Astrocyte of the spinal cord (primary cell): ENCODE measurements around the gene PCDHA6.
"Not testable (repeated sequence)": the region's sequence is repeated elsewhere in the genome, so short reads cannot be mapped to it uniquely, and the experiment has no call there.

Source experiments
- DNase-seq: peaks from one replicate; pipeline ENCODE4 v3.0.0; 2011; ENCODE audit warnings: low read depth, low spot score
- H3K4me3 ChIP-seq: 2 replicates; pipeline ENCODE4 v1.5.1; 2011; ENCODE audit warnings: low read depth, mild to moderate bottlenecking, low read length, moderate library complexity
- in situ Hi-C: cut with HindIII; loops from 2 replicates; pipeline ENCODE4 v1.10.0; 2017; ENCODE audit warnings: low sequenced_read_pairs
- TF ChIP-seq, protein P1 (sequence below): IDR thresholded peaks from 2 replicates; pipeline ENCODE4 v1.5.1; 2012; ENCODE audit warnings: low read depth, mild to moderate bottlenecking, low read length, inconsistent platforms

PCDHA6 gene

GRCh38 chr5:140802781-140803271 lies 24.9 kb upstream of the PCDHA6 start:
- DNase-seq = no peak
- in situ Hi-C loops = no loop called here
- TF ChIP-seq, protein P1, sequence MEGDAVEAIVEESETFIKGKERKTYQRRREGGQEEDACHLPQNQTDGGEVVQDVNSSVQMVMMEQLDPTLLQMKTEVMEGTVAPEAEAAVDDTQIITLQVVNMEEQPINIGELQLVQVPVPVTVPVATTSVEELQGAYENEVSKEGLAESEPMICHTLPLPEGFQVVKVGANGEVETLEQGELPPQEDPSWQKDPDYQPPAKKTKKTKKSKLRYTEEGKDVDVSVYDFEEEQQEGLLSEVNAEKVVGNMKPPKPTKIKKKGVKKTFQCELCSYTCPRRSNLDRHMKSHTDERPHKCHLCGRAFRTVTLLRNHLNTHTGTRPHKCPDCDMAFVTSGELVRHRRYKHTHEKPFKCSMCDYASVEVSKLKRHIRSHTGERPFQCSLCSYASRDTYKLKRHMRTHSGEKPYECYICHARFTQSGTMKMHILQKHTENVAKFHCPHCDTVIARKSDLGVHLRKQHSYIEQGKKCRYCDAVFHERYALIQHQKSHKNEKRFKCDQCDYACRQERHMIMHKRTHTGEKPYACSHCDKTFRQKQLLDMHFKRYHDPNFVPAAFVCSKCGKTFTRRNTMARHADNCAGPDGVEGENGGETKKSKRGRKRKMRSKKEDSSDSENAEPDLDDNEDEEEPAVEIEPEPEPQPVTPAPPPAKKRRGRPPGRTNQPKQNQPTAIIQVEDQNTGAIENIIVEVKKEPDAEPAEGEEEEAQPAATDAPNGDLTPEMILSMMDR = no peak
- H3K4me3 ChIP-seq = no peak overlapping the region

GRCh38 chr5:140806834-140807775 lies 20.7 kb upstream of the PCDHA6 start, which contains the start of gene PCDHA4:
TSS of gene PCDHA4 (plus strand) at chr5:140807068.
- TF ChIP-seq, protein P1 = peak; percentile 36
- no peak within 1 kb of the TSS for H3K4me3 ChIP-seq
- DNase-seq = no peak
- in situ Hi-C loops = no loop called here

GRCh38 chr5:140808241-140808888 lies 19.4 kb upstream of the PCDHA6 start:
- in situ Hi-C loops, DNase-seq, H3K4me3 ChIP-seq: not testable (repeated sequence)

DNA sequence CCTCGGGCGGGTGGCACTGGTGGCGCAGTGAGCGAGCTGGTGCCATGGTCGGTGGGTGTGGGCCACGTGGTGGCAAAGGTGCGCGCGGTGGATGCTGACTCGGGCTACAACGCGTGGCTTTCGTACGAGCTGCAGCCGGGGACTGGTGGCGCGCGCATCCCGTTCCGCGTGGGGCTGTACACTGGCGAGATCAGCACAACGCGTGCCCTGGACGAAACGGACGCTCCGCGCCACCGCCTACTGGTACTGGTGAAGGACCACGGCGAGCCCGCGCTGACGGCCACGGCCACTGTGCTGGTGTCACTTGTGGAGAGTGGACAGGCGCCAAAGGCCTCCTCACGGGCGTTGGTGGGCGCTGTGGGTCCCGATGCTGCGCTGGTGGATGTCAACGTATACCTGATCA lies 18.9 kb upstream of the PCDHA6 start:
- TF ChIP-seq, protein P1 = no peak
- H3K4me3 ChIP-seq = no peak overlapping the region
- in situ Hi-C loops = no loop called here
- DNase-seq = no peak

DNA sequence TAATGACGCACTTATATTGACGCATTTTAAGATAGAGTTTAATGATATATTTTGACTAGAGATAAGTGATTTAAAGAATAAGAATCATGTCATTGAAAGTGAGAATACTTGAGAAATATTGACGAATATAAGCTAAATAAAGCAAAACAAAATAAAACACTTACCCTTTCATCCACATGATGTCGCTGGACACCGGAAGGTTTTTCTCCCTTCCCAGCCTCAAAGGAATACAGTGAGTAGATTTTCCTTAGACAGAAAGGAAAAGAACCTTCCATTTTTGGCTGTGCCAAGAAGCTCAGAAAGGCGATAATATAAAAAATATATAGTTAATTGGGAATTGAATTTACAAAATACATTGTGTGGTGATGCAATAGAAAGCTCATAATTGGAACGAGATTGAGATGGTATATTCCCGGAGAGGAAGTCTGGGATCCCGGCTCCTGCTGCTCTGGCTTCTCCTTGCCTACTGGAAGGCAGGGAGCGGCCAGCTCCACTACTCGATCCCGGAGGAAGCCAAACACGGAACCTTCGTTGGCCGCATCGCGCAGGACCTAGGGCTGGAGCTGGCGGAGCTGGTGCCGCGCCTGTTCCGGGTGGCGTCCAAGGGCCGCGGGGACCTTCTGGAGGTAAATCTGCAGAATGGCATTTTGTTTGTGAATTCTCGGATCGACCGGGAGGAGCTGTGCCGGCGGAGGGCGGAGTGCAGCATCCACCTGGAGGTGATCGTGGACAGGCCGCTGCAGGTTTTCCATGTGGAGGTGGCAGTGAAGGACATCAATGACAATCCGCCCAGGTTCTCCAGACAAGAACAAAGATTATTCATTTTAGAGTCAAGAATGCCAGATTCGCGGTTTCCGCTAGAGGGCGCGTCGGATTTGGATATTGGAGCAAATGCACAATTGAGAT lies 6.1 kb upstream of the PCDHA6 start, which contains the start of gene PCDHA5:
Gene PCDHA5, plus strand, starts transcription at position 239 of the 906 bp plus-strand sequence.
- no peak within 1 kb of the TSS for H3K4me3 ChIP-seq
- in situ Hi-C loops = no loop called here
- no peak for DNase-seq
- TF ChIP-seq, protein P1 = peak; percentile 47

- no peak overlapping the region for H3K4me3 ChIP-seq
- no peak for DNase-seq
- TF ChIP-seq, protein P1 = no peak
- in situ Hi-C loops = no loop called here
Observed at GRCh38 chr5:140822281-140822629, 5.5 kb upstream of the PCDHA6 start.

GRCh38 chr5:140822969-140823368 lies 4.8 kb upstream of the PCDHA6 start:
- DNase-seq, in situ Hi-C loops, H3K4me3 ChIP-seq: not testable (repeated sequence)
